Mucosa of descending colon (tissue), 3 donors: ENCODE data around the gene TP53I3. TPM values are rescaled to one million over a fixed set of nuclear protein-coding genes. Genes with fewer than 3 reads are reported as not detected.

Experiments used
- ATAC-seq: fragments of 200-7000 bp; cut with Tn5 transposase; one replicate; pipeline ENCODE4 v1.9.1; 2020; ENCODE audit warnings: mild to moderate bottlenecking, moderate library complexity
- DNase-seq, 3 donors: peaks; one replicate each; pipeline ENCODE4 v3.0.0-alpha.2; 2020
- H3K36me3 ChIP-seq: fragments of 200-600 bp; one replicate; pipeline ENCODE4 v1.8.0; 2021; ENCODE audit warnings: low read depth, mild to moderate bottlenecking
- H3K4me1 ChIP-seq: fragments of 200-600 bp; one replicate; pipeline ENCODE4 v1.8.0; 2021; ENCODE audit warnings: low read depth, mild to moderate bottlenecking
- H3K4me3 ChIP-seq: fragments of 200-600 bp; one replicate; pipeline ENCODE4 v1.8.0; 2021; ENCODE audit warnings: mild to moderate bottlenecking
- H3K9me3 ChIP-seq: fragments of 200-600 bp; one replicate; pipeline ENCODE4 v1.8.0; 2021; ENCODE audit warnings: mild to moderate bottlenecking
- intact Hi-C, 2 donors: fragments of 100-400 bp; cut with DNase I in 1 of 2; cut with micrococcal nuclease in 1 of 2; formaldehyde crosslinking; loops; one replicate each; pipeline versions ENCODE4 v1.11.0 to v1.11.1; 2022; cut with DNase I, micrococcal nuclease
- total RNA-seq, 3 donors: library from RNA; stranded (reverse); fragmentation: NEBNext Ultra II Directional in 2 of 3; extraction: Animal tissue kit (Norgen Biotek cat#: 25700) in 2 of 3; gene quantifications; one replicate each; pipeline versions ENCODE4 v1.2.1 to v1.2.4, GENCODE V29; 2021 to 2023
- TF ChIP-seq, protein P1 (sequence below): fragments of 200-600 bp; IDR thresholded peaks from one replicate; pipeline ENCODE4 v1.8.0; 2022; ENCODE audit warnings: antibody characterized with exemption, mild to moderate bottlenecking
- donor health status: DM: no; HTN: no; CAD: no; lungs with moderate emphysema.
- donor health status: DM: no; HTN: no; CAD: no.
- donor health status: DM: no; HTN: yes; CAD: no.

The TP53I3 gene
- total RNA-seq, 3 donors from 2014 or later: 66.9 to 121 (median 96.7) TPM

DNA sequence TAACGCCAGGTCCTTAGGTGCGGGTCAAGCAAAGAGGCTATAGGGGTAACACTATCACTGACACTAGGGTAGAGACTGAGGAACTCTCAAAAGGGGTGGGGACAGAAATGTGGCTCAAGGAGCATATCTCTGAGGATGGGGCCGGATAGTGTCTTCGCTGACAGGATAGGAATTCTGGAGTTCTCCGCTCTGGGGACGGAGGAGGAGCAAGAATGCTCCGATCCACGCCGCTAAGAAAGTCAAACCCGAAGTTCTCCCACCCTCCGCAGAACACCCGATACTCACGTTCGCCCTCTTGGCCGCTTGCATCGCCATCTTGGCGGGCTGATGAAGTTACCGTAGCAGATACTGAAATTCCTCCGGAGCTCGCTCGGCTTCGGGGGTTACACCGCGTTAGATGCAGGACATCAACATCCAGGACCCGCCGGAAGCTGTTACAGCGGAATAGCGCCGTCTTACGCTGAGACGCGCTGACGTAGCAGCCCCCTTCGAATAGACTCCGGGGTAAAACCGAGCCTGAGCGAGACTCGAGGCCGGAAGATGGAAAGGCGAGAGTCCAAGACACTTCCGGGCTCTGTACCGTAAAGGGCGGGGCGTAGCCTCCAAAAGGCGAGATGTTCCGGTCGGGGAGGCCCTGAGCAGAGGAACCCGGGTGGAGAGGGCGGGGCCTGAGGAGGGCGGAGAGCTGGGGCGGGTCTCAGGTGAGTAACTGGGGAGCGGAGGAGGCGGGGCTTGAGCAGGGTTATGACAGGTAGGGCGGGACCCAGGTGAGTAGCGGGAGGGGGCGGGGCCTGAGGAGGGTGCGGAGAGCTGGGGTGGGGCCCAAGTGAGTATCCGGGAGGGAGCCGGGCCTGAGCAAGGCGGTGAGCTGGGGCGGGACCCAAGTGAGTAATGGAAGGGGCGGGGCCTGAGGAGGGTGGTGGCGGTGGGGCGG lies 8.5 kb downstream of the TP53I3 start, which contains the start of gene SF3B6:
Gene SF3B6, minus strand, starts transcription at position 412 of the 934 bp plus-strand sequence. Its CDS starts 97 bp downstream, at position 315.
- H3K4me1 ChIP-seq: peaks cover 19% of the 10 kb centered on the region
- TF ChIP-seq, protein P1, sequence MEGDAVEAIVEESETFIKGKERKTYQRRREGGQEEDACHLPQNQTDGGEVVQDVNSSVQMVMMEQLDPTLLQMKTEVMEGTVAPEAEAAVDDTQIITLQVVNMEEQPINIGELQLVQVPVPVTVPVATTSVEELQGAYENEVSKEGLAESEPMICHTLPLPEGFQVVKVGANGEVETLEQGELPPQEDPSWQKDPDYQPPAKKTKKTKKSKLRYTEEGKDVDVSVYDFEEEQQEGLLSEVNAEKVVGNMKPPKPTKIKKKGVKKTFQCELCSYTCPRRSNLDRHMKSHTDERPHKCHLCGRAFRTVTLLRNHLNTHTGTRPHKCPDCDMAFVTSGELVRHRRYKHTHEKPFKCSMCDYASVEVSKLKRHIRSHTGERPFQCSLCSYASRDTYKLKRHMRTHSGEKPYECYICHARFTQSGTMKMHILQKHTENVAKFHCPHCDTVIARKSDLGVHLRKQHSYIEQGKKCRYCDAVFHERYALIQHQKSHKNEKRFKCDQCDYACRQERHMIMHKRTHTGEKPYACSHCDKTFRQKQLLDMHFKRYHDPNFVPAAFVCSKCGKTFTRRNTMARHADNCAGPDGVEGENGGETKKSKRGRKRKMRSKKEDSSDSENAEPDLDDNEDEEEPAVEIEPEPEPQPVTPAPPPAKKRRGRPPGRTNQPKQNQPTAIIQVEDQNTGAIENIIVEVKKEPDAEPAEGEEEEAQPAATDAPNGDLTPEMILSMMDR: no peak
- H3K9me3 ChIP-seq: no peaks in the 10 kb centered on the region
- peak within 1 kb of the TSS; percentile 64 for H3K4me3 ChIP-seq
- intact Hi-C loops: loop anchor here in 1 of 2 donors (5.0 kb wide), 1 partner anchor 149 kb away; the partner anchor contains the start of gene ATAD2B
- DNase-seq: peak; percentile 100
- peak; percentile 88 for ATAC-seq
- H3K36me3 ChIP-seq: no peaks in the 10 kb centered on the region

GRCh38 chr2:24075259-24075658 lies 9.4 kb downstream of the TP53I3 start:
- DNase-seq: peak in 1 of 3 donors; percentile 10
- Histone ChIP-seq H3K4me1 (peaks cover 19% of the 10 kb centered on the region), H3K9me3 (no peaks in the 10 kb centered on the region), H3K4me3 (peak overlapping the region; percentile 64), H3K36me3 (no peaks in the 10 kb centered on the region)
- TF ChIP-seq, protein P1: no peak
- no peak for ATAC-seq
- intact Hi-C loops: loop anchor here in 1 of 2 donors (5.0 kb wide), 1 partner anchor 148 kb away; the partner anchor contains the start of gene ATAD2B

DNA sequence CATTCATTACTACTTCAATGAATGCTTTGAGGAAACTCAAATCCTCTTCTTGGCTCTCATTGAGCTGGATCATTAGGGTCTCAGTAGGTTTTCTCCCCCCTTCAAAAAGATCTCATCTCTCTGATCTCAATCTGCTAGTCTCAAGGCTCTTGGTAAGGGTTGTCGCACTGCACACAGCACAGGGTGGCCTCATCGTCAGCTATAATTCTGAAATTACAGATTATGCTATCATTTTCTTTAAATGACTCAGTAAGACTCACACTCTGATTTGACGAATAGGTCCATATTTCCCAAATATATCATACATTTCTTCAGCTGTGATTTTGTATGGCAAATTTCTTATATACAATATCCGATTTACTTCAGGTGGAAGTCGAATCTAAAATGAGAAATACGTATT lies 10.8 kb downstream of the TP53I3 start:
- H3K36me3 ChIP-seq: no peaks in the 10 kb centered on the region
- TF ChIP-seq, protein P1: no peak
- DNase-seq: no peak
- peaks cover 19% of the 10 kb centered on the region for H3K4me1 ChIP-seq
- no peaks in the 10 kb centered on the region for H3K9me3 ChIP-seq
- ATAC-seq: no peak
- intact Hi-C loops: loop anchor here in 1 of 2 donors (5.0 kb wide), 1 partner anchor 147 kb away; the partner anchor contains the start of gene ATAD2B
- H3K4me3 ChIP-seq: no peak overlapping the region

GRCh38 chr2:24072259-24072658 lies 12.4 kb downstream of the TP53I3 start:
- Histone ChIP-seq H3K9me3 (no peaks in the 10 kb centered on the region), H3K36me3 (no peaks in the 10 kb centered on the region)

GRCh38 chr2:24065341-24065740 lies 19.3 kb downstream of the TP53I3 start:
- Histone ChIP-seq H3K9me3 (no peaks in the 10 kb centered on the region), H3K4me3 (no peak overlapping the region), H3K36me3 (no peaks in the 10 kb centered on the region), H3K4me1 (no peaks in the 10 kb centered on the region)
- ATAC-seq (no peak), DNase-seq (no peak)
- intact Hi-C loops: no loop called here
- TF ChIP-seq, protein P1: no peak

More at GRCh38 chr2:24072259-24072658, 12.4 kb downstream of the TP53I3 start:
- intact Hi-C loops: loop anchor here in 1 of 2 donors (5.0 kb wide), 1 partner anchor 145 kb away; the partner anchor contains the start of gene ATAD2B
- ATAC-seq (no peak), DNase-seq (no peak)
- no peak overlapping the region for H3K4me3 ChIP-seq
- TF ChIP-seq, protein P1: no peak
- peaks cover 12% of the 10 kb centered on the region for H3K4me1 ChIP-seq
